ENCODE results near the gene ATOX1.
A peak's percentile ranks its signal among the peaks of the same experiment; 100 is the strongest.

The ATOX1 gene

GRCh38 chr5:151775025-151775606 lies 16.7 kb upstream of the ATOX1 start:
- no peak for TF ChIP-seq CTCF (IDR thresholded peaks at IDR 0.05)
- H3K79me2 ChIP-seq: peaks cover 59% of the 10 kb centered on the region
- no peak overlapping the region for H3K27ac ChIP-seq
- H3K4me1 ChIP-seq: peaks cover 20% of the 10 kb centered on the region
- H3K9ac ChIP-seq: no peak overlapping the region
- H3K4me2 ChIP-seq (ENCODE audit: low read length): no peak overlapping the region
- no peak overlapping the region for H2AFZ ChIP-seq
- H3K9me3 ChIP-seq (ENCODE audit: control insufficient read depth, low read length): no peaks in the 10 kb centered on the region
- no peaks in the 10 kb centered on the region for H3K27me3 ChIP-seq (ENCODE audit: control insufficient read depth, insufficient read depth, low read length)
- H3K4me3 ChIP-seq (ENCODE audit: low read depth, low read length): no peak overlapping the region
- no peaks in the 10 kb centered on the region for H3K36me3 ChIP-seq (ENCODE audit: control insufficient read depth, insufficient read depth, low read length)

GRCh38 chr5:151773951-151774350 lies 15.5 kb upstream of the ATOX1 start:
- Histone ChIP-seq H2AFZ (no peak overlapping the region), H3K4me2 (ENCODE audit: low read length) (peak overlapping the region; percentile 77), H3K4me3 (ENCODE audit: low read depth, low read length) (peak overlapping the region; percentile 38), H3K4me1 (peaks cover 14% of the 10 kb centered on the region), H3K27ac (no peak overlapping the region), H3K9me3 (ENCODE audit: control insufficient read depth, low read length) (no peaks in the 10 kb centered on the region), H3K79me2 (peaks cover 53% of the 10 kb centered on the region), H3K9ac (no peak overlapping the region), H3K27me3 (ENCODE audit: control insufficient read depth, insufficient read depth, low read length) (no peaks in the 10 kb centered on the region), H3K36me3 (ENCODE audit: control insufficient read depth, insufficient read depth, low read length) (no peaks in the 10 kb centered on the region)
- TF ChIP-seq CTCF (IDR thresholded peaks at IDR 0.05): no peak

GRCh38 chr5:151772846-151773561 lies 14.6 kb upstream of the ATOX1 start:
- Histone ChIP-seq H3K27ac (peak overlapping the region; percentile 66), H3K9ac (no peak overlapping the region), H3K4me2 (ENCODE audit: low read length) (peak overlapping the region; percentile 77), H2AFZ (no peak overlapping the region), H3K9me3 (ENCODE audit: control insufficient read depth, low read length) (no peaks in the 10 kb centered on the region), H3K36me3 (ENCODE audit: control insufficient read depth, insufficient read depth, low read length) (no peaks in the 10 kb centered on the region), H3K79me2 (peaks cover 43% of the 10 kb centered on the region), H3K4me3 (ENCODE audit: low read depth, low read length) (peak overlapping the region; percentile 78), H3K4me1 (peaks cover 14% of the 10 kb centered on the region), H3K27me3 (ENCODE audit: control insufficient read depth, insufficient read depth, low read length) (no peaks in the 10 kb centered on the region)
- no peak for TF ChIP-seq CTCF (IDR thresholded peaks at IDR 0.05)

- Histone ChIP-seq H3K4me2 (ENCODE audit: low read length) (peak overlapping the region; percentile 77), H3K27me3 (ENCODE audit: control insufficient read depth, insufficient read depth, low read length) (no peaks in the 10 kb centered on the region), H3K79me2 (peaks cover 36% of the 10 kb centered on the region), H3K9me3 (ENCODE audit: control insufficient read depth, low read length) (no peaks in the 10 kb centered on the region), H2AFZ (peak overlapping the region; percentile 65), H3K36me3 (ENCODE audit: control insufficient read depth, insufficient read depth, low read length) (no peaks in the 10 kb centered on the region), H3K27ac (peak overlapping the region; percentile 81), H3K4me1 (peaks cover 14% of the 10 kb centered on the region), H3K9ac (peak overlapping the region; percentile 17), H3K4me3 (ENCODE audit: low read depth, low read length) (peak overlapping the region; percentile 78)
- TF ChIP-seq CTCF (IDR thresholded peaks at IDR 0.05): no peak
Measured at GRCh38 chr5:151772029-151772845, 13.8 kb upstream of the ATOX1 start.
